Natural killer cell treated with Interleukin-12 subunit alpha and Interleukin-12 subunit beta and Interleukin-15 and Interleukin-18, amount 100 ng/mL, for 72 hours (primary cell): Measurements from ENCODE around the gene PDXK. TPM values are rescaled to one million over a fixed set of nuclear protein-coding genes. Genes with fewer than 3 reads are reported as not detected.

Source experiments
- ATAC-seq, 2 donors: fragments of 150-1000 bp; cut with Tn5 transposase in 1 of 2; sonication (Bioruptor Pico), chemical (Tn5 transposase) in 1 of 2; 2 replicates each; pipeline ENCODE4 v1.10.0; 2021
- DNase-seq: peaks from one replicate; pipeline ENCODE4 v3.0.0; 2022; ENCODE audit warnings: low spot score
- H3K27ac Mint-ChIP-seq, 2 donors: 1 replicate in 1 of 2; 2 replicates in 1 of 2; pipeline ENCODE4 v1.8.0; 2022; ENCODE audit warnings: mixed read lengths in 2 of 2, mild to moderate bottlenecking in 1 of 2, moderate library complexity in 1 of 2
- H3K27me3 Mint-ChIP-seq, 2 donors: 1 replicate in 1 of 2; 2 replicates in 1 of 2; pipeline ENCODE4 v1.8.0; 2022; ENCODE audit warnings: mixed read lengths in 2 of 2
- H3K36me3 Mint-ChIP-seq: one replicate; pipeline ENCODE4 v1.8.0; 2022; ENCODE audit warnings: mixed read lengths
- H3K4me1 Mint-ChIP-seq, 2 donors: 1 replicate in 1 of 2; 2 replicates in 1 of 2; pipeline ENCODE4 v1.8.0; 2022; ENCODE audit warnings: low read depth in 2 of 2, mixed read lengths in 2 of 2, mild to moderate bottlenecking in 1 of 2
- H3K4me3 Mint-ChIP-seq: one replicate; pipeline ENCODE4 v1.8.0; 2022; ENCODE audit warnings: mixed read lengths
- H3K9me3 Mint-ChIP-seq: 2 replicates; pipeline ENCODE4 v1.8.0; 2022; ENCODE audit warnings: mixed read lengths
- total RNA-seq, 2 donors: library from RNA; stranded (reverse); gene quantifications; one replicate each; pipeline ENCODE4 v1.2.3, GENCODE V29; 2022

PDXK gene
- total RNA-seq, 2 donors from 2014 or later: 98.1 to 136 TPM

DNA sequence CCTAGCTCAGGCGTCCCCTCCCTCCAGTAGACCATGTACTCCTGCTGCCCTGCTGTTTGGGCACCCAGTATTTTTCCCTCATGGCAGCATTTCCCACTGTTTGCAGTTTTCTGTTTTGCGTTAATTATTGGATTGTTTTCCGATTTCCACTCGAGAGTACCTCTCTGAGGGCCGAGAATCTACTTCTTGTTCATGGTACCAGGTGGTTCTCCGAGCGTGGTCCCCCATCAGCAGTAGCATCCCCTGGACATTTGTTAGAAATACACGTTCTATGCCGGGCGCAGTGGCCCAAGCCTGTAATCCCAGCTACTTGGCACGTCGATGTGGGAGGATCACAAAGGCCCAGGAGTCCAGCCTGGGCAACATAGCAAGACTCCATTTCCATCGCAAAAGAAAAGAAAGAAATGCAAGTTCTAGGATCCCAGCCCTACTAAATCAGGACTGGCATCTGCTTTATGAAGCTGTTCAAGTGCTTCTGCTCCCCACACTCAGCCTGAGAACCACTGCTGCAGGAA lies 71.1 kb downstream of the PDXK start:
- H3K36me3 Mint-ChIP-seq: peaks cover 11% of the 10 kb centered on the region
- H3K9me3 Mint-ChIP-seq: no peaks in the 10 kb centered on the region
- no peaks in the 10 kb centered on the region for H3K27me3 Mint-ChIP-seq
- H3K4me3 Mint-ChIP-seq: peak overlapping the region; percentile 87
- DNase-seq (no peak), ATAC-seq (no peak)
- peaks cover 13 to 14% of the 10 kb centered on the region in 2 donors for H3K4me1 Mint-ChIP-seq
- H3K27ac Mint-ChIP-seq: peak overlapping the region; percentile 62 to 91

DNA sequence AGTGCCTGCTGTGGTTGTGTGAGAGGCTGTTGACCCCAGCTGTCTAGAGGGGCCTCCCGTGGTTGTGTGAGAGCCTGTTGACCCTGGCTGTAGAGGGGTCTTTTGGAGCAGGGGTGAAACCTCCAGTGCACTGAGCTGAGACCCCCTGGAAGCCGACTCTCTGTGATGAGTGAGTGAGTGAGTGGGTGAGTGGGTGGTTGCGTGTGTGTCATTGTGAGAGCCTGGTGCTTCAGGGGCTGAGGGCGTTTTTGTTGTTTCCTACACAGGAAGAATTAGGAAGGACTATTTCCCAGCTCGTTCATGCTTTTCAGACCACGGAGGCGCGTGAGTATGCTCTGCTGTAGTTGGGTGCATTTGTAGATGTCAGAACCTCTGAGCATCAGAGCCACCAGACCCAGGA lies 73.5 kb downstream of the PDXK start:
- DNase-seq (no peak), ATAC-seq (no peak)
- Mint-ChIP-seq H3K36me3 (peaks cover 15% of the 10 kb centered on the region), H3K4me1 (peaks cover 13 to 17% of the 10 kb centered on the region in 2 donors), H3K4me3 (peak overlapping the region; percentile 66), H3K9me3 (no peaks in the 10 kb centered on the region), H3K27me3 (no peaks in the 10 kb centered on the region), H3K27ac (peak overlapping the region in 1 of 2 donors; percentile 12)

- Mint-ChIP-seq H3K4me1 (peaks cover 13 to 17% of the 10 kb centered on the region in 2 donors), H3K27ac (no peak overlapping the region), H3K9me3 (no peaks in the 10 kb centered on the region), H3K36me3 (peaks cover 15% of the 10 kb centered on the region), H3K4me3 (no peak overlapping the region), H3K27me3 (no peaks in the 10 kb centered on the region)
- ATAC-seq (no peak), DNase-seq (no peak)
Observed at GRCh38 chr21:43793243-43793642, 74.3 kb downstream of the PDXK start.

- H3K27ac Mint-ChIP-seq: no peak overlapping the region
- ATAC-seq: no peak
- DNase-seq: no peak
- no peak overlapping the region for H3K4me3 Mint-ChIP-seq
- no peaks in the 10 kb centered on the region for H3K27me3 Mint-ChIP-seq
- H3K9me3 Mint-ChIP-seq: no peaks in the 10 kb centered on the region
- peaks cover 15% of the 10 kb centered on the region for H3K36me3 Mint-ChIP-seq
- peaks cover 13 to 17% of the 10 kb centered on the region in 2 donors for H3K4me1 Mint-ChIP-seq
Observed at GRCh38 chr21:43794311-43794710, 75.4 kb downstream of the PDXK start.

DNA sequence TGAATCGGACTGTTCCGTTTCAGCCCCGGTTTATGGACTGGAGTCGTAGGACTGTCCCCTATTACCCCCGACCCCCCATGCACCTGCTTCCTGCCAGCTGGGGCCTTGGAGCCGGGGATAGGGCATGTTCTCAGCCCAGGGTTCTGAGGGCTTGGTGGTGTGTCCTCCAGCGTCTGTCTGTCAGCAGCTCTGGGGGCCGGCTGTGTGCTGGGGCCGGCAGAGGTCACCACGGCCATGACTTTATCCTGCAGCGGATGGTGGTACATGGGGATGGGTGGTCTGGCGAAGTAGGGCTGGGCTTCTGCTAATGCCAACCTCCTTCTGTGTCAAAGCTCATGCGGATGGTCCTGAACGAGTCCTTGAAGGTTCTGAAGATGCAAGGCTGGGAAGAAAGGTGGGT lies 75.9 kb downstream of the PDXK start:
- peaks cover 15% of the 10 kb centered on the region for H3K36me3 Mint-ChIP-seq
- H3K27ac Mint-ChIP-seq: no peak overlapping the region

GRCh38 chr21:43797415-43797814 lies 78.5 kb downstream of the PDXK start:
- Mint-ChIP-seq H3K27me3 (no peaks in the 10 kb centered on the region), H3K4me3 (no peak overlapping the region), H3K27ac (no peak overlapping the region), H3K9me3 (no peaks in the 10 kb centered on the region), H3K36me3 (peaks cover 8% of the 10 kb centered on the region), H3K4me1 (peaks cover 0 to 7% of the 10 kb centered on the region in 2 donors)
- DNase-seq: no peak
- no peak for ATAC-seq

More for the DNA sequence above, 75.9 kb downstream of the PDXK start:
- no peak overlapping the region for H3K4me3 Mint-ChIP-seq
- DNase-seq (no peak), ATAC-seq (no peak)
- peaks cover 12 to 16% of the 10 kb centered on the region in 2 donors for H3K4me1 Mint-ChIP-seq
- H3K9me3 Mint-ChIP-seq: no peaks in the 10 kb centered on the region
- no peaks in the 10 kb centered on the region for H3K27me3 Mint-ChIP-seq

DNA sequence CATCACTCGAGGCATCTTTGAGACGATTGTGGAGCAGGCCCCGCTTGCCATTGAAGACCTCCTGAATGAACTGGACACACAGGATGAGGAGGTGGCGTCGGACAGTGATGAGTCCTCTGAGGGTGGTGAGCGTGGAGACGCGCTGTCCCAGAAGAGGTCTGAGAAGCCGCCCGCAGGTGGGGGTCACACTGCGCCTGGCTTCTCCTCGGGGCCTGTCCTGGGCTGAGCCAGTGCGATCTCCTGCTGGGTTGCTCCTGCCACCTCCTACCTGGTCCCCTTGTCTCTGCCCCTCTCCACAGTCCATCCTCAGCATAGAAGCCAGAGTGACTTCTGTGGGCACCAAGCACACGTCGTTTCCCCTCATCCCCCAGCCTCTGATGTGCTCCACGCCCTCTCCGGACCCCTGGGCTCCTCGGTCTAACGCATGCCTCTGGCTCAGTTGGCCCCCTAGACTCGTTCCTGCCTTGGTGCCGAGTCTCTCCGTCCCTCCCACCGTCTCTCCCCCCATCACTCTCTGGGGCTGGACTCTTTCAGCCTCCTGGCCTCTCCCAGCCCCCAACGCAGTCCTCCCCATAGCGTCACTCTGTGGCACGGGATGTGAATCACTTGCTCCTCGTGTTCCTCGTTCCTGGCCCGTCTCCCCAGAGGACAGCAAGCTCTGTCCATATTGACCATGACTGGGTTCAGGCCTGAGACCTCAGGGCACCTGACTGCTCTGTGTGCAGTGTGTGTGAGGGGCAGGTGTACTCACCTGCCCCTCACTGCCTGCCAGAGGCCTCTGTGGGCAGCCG lies 79.2 kb downstream of the PDXK start:
- Mint-ChIP-seq H3K36me3 (peaks cover 6% of the 10 kb centered on the region), H3K27ac (no peak overlapping the region)
- DNase-seq: no peak

GRCh38 chr21:43799301-43799840 lies 80.4 kb downstream of the PDXK start:
- Mint-ChIP-seq H3K9me3 (no peaks in the 10 kb centered on the region), H3K36me3 (peaks cover 6% of the 10 kb centered on the region), H3K4me3 (no peak overlapping the region), H3K27ac (no peak overlapping the region), H3K4me1 (peaks cover 0 to 5% of the 10 kb centered on the region in 2 donors), H3K27me3 (no peaks in the 10 kb centered on the region)
- DNase-seq (no peak), ATAC-seq (no peak)

More for the DNA sequence above, 79.2 kb downstream of the PDXK start:
- Mint-ChIP-seq H3K4me3 (no peak overlapping the region), H3K27me3 (no peaks in the 10 kb centered on the region), H3K9me3 (no peaks in the 10 kb centered on the region), H3K4me1 (peaks cover 0 to 5% of the 10 kb centered on the region in 2 donors)
- ATAC-seq: no peak

GRCh38 chr21:43800124-43800523 lies 81.2 kb downstream of the PDXK start:
- Mint-ChIP-seq H3K27ac (no peak overlapping the region), H3K9me3 (no peaks in the 10 kb centered on the region), H3K4me3 (no peak overlapping the region), H3K4me1 (peaks cover 0 to 4% of the 10 kb centered on the region in 2 donors), H3K36me3 (peaks cover 4% of the 10 kb centered on the region), H3K27me3 (no peaks in the 10 kb centered on the region)
- no peak for DNase-seq
- ATAC-seq: no peak

- H3K4me1 Mint-ChIP-seq: peaks cover 0 to 2% of the 10 kb centered on the region in 2 donors
- ATAC-seq (no peak), DNase-seq (no peak)
- H3K9me3 Mint-ChIP-seq: no peaks in the 10 kb centered on the region
- H3K36me3 Mint-ChIP-seq: no peaks in the 10 kb centered on the region
- H3K4me3 Mint-ChIP-seq: no peak overlapping the region
- H3K27ac Mint-ChIP-seq: no peak overlapping the region
- H3K27me3 Mint-ChIP-seq: no peaks in the 10 kb centered on the region
Observed at GRCh38 chr21:43800566-43800965, 81.6 kb downstream of the PDXK start.

- no peak for DNase-seq
- Mint-ChIP-seq H3K9me3 (no peaks in the 10 kb centered on the region), H3K4me3 (no peak overlapping the region)
Observed at GRCh38 chr21:43801006-43801783, 82.3 kb downstream of the PDXK start.

DNA sequence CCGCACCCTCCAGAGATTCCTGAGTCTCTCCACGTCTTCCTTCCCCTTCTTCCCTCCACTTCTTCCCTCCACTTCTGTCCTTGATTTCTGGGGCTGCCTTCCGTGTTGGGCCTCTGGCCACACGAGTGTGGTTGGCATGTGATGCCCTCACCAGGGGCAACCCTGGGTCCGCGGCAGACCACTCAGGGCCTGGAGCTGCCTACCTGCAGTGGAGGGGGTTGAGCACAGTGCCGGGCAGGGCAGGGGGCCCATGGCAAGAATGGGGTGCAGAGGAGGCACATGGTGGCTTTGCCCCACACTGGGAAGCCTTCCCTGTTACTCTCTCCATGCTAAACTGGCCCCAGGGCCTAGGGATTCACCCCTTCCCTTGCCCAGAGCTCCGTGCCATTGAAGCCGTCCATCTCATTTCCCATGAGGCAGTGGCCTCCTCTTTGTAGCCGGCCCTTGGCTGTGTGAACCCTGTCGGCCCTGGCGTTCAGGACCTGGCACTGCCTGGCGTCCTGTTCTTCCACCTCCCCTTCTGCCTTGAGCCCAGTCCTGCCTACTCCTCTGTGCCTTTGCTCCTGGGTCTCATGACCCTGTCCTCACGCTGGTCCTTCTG lies 83.9 kb downstream of the PDXK start:
- no peaks in the 10 kb centered on the region for H3K9me3 Mint-ChIP-seq
- no peak for ATAC-seq
- no peak overlapping the region for H3K27ac Mint-ChIP-seq
- H3K36me3 Mint-ChIP-seq: no peaks in the 10 kb centered on the region
- DNase-seq: no peak
- no peak overlapping the region for H3K4me3 Mint-ChIP-seq
- H3K4me1 Mint-ChIP-seq: peaks cover 0 to 2% of the 10 kb centered on the region in 2 donors
- no peaks in the 10 kb centered on the region for H3K27me3 Mint-ChIP-seq

More at GRCh38 chr21:43801006-43801783, 82.3 kb downstream of the PDXK start:
- Mint-ChIP-seq H3K27ac (no peak overlapping the region), H3K27me3 (no peaks in the 10 kb centered on the region), H3K4me1 (peaks cover 0 to 2% of the 10 kb centered on the region in 2 donors), H3K36me3 (no peaks in the 10 kb centered on the region)
- no peak for ATAC-seq

DNA sequence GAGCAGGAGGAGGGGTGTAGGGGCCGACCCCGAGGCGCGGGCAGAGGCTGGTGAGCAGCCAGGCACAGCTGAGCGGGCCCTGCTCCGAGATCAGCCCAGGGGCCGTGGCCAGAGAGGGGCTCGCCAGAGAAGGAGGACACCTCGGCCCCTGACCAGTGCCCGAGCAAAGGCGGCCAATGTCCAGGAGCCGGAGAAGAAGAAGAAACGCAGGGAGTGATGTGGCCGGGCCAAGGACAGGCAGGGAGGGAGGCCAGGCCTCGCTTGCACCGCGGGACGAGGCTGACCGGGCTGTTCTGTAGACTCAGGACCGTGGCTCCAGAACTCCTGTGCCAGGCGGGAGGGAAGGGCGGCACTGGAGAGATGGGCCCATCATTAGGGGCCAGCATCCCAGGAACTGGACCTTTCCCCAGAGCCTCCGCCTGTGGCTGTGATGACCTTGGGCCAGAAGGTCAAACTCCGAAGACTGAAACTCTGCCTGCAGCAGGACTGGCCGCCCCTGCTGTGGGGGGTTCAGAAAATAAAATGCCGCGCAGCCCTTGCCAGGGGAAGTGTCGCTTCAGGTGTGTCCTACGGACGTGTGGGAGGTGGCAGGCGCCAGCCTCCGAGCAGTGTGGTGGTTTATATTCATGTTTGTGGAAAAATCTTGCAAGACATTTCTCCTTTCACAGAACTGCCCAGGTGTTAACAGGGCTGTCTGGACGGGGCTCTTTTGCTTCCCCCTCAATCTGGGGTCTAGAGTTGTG lies 84.8 kb downstream of the PDXK start:
- Mint-ChIP-seq H3K36me3 (no peaks in the 10 kb centered on the region), H3K4me1 (peaks cover 0 to 2% of the 10 kb centered on the region in 2 donors), H3K4me3 (no peak overlapping the region), H3K9me3 (no peaks in the 10 kb centered on the region), H3K27ac (no peak overlapping the region), H3K27me3 (no peaks in the 10 kb centered on the region)
- ATAC-seq: no peak
- no peak for DNase-seq
